ENCODE results near the gene DNPH1.

Gene DNPH1

DNA sequence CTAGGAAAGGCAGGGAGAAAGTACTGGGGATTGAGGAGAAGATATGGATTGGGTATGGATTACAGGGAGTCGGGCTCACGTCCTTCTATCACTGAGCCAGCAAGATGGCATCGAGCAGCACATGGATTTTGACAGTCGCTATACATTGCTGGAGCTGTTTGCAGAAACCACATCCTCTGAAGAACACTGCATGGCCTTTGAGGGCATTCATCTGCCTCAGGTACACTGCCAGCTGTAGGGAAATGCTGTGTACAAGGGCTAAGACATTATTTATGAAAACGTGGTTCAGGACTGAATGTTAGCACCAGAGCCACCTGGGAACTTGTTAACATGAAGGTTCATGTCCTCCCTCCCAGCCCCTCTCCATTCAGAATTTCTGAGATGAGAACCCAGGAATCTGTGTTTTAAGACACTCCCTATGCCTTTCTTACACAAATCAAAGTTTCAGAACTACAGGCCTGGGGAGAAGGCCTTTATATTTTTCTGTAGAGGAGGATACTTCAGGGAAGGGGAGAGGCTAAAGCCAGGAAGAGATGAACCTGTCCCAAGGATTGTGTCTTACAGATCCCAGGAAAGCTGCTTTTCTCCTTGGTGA lies 43.8 kb downstream of the DNPH1 start:
- in situ Hi-C loops (cut with MboI; ENCODE audit: low sequenced_read_pairs): no loop called here

DNA sequence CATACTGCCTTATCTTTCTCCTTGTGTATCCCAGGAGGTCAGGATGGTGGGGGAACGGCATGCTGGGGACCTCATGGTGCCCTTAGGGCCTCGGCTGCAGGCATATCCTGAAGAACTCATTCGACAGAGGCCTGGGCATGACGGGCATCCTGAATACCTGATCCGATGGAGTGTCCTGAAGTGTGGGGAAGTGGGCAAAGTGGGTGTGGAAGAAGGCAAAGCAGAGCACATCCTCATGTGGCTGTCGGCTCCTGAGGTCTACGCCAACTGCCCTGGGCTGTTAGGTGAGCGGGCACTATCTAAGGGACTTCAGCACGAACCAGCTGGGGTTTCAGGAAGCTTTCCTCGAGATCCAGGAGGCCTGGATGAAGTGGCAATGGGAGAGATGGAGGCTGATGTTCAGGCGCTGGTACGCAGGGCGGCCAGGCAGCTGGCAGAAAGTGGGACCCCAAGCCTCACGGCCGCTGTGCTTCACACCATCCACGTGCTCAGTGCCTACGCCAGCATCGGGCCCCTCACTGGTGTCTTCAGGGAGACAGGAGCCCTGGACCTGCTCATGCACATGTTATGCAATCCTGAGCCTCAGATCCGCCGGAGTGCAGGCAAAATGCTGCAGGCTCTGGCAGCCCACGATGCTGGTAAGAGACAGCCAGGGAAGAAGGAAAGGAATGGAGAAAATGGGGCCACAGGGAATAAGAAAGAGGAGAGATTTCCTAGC lies 44.9 kb downstream of the DNPH1 start:
- in situ Hi-C loops (cut with MboI; ENCODE audit: low sequenced_read_pairs): no loop called here

DNA sequence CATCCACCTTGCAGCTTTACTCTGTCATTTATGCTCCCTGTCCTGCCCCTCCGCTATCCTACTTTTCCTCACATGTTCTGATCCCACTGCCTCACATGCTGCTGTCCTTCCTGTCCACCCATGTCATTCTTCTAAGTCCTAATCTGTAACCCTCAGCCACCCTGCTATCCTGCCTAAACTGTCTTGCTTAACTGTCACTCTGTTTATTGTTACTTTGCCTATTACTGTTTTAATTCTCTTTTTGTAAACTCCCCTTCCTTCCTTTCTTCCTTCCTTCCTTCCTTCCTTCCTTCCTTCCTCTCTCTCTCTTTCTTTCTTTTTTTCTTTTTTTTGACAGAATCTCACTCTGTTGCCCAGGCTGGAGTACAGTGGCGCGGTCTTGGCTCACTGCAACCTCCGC lies 45.8 kb downstream of the DNPH1 start:
- in situ Hi-C loops (cut with MboI; ENCODE audit: low sequenced_read_pairs): no loop called here

DNA sequence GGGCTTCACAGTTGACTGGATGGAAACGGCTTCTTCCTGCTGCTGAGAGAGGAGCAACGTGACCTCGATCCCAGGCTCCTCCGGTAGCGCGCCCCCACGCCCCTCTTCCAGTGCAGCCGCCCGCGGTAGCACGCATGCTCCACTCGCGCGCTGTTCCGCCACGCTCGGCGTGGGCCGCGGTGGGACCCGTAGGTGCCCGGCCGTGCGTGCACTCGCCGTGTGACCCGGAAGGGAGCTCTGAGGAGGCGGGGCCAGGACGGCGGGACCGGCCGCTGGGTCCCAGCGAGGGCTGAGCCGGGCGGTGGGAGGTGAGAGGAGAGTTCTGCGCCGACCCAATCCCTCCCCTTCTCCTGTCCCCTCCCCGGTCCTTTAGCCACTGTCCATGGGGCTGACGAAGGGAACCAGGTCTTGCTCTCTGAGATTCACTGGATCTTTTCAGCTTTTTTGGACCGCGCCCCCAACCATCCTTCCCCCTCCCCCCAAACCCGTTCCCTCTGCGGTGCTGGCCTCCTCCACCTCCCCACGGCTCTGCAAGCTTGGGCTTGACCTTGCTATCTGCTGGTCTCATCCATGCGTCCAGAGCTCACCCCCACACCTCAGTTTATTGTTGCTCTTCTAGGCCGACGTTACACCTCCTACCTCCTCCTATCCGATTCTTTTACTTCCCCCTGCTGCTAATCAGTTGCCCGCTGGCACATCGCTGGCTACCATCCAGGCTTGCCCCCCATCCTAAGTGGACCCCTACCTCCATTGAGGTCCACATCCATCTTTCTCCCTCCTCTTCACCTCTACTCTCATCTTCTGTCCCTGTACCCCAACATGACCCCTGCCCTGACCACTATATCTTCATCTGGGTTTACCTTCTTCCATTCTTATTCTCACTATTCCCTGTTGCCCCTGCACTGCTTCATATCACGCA lies 47.1 kb downstream of the DNPH1 start, which contains the start of gene CUL9:
Gene CUL9, plus strand, starts transcription at position 255 of the 919 bp plus-strand sequence. CDS start 2,115 bp downstream, outside the sequence.
- in situ Hi-C loops (cut with MboI; ENCODE audit: low sequenced_read_pairs): no loop called here

DNA sequence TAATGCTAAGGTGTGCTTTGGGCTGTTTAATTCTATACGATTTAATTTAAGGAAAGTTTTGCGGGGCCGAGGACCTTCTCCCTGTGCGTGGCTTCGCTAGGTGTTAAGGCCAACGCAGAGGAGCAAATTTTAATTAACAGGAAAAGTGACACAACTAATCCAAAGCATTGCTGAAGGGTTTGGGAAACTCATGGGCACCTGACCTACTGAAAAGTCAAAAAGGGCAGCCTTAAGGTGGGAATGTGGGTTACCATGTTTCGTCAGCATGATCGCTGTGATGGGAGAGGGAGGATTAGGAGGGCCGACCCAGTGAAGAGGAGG lies 47.7 kb downstream of the DNPH1 start:
- in situ Hi-C loops (cut with MboI; ENCODE audit: low sequenced_read_pairs): no loop called here

DNA sequence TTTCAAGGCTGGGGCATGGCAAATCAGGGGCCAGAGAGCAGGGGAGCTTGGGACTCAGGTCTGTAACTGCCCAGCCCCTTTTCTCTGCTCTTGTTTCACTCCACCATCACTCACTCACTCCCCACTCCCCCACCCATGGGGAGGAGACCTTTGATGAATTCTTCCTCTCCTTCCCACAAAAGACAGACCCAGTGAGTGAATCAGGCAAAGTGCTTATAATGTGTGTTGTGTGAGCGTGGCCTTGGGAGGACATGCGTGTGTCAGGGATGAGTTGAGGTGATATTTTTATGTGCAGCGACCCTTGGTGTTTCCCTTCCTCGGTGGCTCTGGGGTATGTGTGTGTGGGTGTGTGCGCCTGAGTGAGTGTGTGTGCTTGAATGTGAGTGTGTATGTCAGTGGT lies 48.3 kb downstream of the DNPH1 start:
- in situ Hi-C loops (cut with MboI; ENCODE audit: low sequenced_read_pairs): no loop called here

DNA sequence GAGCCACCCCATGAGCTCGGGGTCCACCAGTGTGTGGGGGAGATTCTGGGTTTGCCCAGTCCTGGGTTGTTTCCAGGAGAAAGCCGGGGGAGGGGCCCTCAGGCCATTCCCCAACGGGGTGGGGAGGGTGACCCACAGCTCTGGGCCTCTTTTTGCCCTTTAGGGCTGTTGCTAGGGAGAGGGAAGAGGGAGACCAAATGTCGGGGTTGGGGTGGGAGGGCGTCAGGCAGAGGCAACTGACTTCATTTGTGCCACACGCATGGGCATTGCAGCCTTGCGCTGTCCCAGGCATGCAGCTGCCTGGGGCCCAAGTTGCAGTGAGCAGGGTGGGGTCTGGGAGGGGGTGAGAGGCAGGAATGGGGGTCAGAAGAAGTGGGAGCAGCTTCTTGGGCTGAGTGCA lies 49.2 kb downstream of the DNPH1 start:
- in situ Hi-C loops (cut with MboI; ENCODE audit: low sequenced_read_pairs): no loop called here

DNA sequence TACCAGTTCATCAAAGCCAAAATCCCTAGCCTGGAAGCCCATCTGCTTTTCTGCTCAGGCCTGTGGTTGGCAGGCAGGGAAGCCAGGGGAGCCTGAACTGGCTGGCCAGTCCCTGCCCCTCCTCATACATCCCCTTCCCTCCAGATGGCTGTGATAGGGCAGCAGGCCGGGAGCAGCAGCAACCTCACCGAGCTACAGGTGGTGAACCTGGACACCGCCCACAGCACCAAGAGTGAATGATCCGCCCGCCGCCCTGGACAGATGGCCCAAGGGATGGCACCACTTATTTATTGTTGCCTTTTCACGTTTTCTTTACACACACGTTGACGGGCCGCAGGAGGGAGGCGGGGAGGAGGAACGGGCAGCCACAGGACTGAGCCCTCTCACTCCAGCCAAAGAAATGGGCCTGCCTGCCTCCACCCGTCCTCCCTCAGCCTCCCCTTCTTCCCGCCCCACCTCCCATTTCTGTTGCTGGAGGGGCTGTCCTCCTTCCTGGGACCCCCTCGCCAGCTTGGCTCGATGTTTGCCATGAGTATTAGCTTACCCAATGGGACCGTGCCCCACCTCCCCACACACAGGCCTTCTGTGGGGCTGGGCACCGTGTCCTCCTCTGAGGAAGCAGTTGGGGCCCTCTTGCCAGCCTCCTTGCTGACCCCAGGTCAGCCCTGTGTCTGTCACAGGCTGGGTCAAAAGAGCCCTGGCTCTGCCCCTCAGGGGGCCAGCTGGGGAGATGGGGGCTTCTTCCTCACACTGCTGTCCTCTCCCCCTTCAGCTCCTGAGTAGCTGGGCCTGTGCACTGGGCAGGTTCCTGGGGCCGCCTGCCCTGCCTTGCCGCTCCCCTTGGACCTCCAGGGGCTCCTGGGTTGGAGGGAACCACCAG lies 50.1 kb downstream of the DNPH1 start:
- in situ Hi-C loops (cut with MboI; ENCODE audit: low sequenced_read_pairs): no loop called here

DNA sequence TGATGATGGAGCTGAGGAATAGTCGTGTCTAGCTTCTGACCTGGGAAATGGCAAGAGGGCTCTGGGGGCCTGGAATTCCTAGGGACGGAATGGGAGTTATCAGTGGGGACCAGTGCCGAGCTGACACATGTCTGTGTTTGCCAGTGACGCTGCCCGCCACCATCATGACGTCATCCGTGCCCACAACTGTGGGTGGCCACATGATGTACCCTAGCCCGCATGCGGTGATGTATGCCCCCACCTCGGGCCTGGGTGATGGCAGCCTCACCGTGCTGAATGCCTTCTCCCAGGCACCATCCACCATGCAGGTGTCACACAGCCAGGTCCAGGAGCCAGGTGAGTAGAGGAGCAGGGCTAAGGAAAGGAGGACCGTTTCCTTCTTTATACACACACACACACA lies 51.1 kb downstream of the DNPH1 start:
- in situ Hi-C loops (cut with MboI; ENCODE audit: low sequenced_read_pairs): no loop called here

DNA sequence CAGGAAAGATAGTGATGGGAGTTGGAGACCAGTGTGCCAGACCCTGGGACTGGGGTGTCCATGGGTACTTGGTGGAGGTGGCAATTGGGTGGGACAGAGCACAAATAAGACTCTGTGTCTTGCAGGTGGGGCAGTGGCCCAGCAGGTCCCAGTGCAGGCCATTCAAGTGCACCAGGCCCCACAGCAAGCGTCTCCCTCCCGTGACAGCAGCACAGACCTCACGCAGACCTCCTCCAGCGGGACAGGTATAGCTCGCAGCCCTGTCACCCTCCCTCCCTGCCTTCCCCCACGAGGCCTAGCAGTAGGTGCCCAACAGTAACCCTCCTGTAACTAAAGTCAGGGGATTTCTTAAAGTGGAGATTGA lies 52.9 kb downstream of the DNPH1 start:
- in situ Hi-C loops (cut with MboI; ENCODE audit: low sequenced_read_pairs): no loop called here

DNA sequence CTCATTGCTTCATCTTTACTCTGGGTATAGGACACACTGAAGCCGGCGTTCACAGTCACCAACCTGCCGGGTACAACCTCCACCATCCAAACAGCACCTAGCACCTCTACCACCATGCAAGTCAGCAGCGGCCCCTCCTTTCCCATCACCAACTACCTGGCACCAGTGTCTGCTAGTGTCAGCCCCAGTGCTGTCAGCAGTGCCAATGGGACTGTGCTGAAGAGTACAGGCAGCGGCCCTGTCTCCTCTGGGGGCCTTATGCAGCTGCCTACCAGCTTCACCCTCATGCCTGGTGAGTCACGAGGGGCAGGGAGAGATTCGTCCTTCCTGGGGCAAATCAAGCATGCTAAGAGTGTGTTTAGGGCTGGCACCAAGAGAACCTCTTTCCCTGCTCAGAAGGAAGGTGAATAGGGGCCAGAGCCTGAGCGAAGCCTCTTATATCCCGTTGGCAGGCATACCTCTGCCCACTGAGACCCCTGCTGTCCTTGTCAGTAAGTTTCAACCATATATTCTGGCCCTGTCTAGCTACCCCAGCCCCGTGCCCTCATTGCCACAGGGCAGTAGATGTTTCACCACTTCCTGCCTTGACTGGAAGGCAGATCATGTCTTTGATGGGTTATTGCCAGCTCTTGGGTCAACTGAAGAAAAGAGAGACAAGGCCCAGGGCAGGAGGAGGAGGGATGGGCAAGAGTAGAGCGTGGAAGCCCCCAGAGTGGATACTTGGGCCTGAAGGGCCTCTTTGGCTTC lies 53.4 kb downstream of the DNPH1 start:
- in situ Hi-C loops (cut with MboI; ENCODE audit: low sequenced_read_pairs): no loop called here
